ENCODE results near the gene AP1G1. TPM values are rescaled to one million over a fixed set of nuclear protein-coding genes. Genes with fewer than 3 reads are reported as not detected.
A peak's percentile ranks its signal among the peaks of the same experiment; 100 is the strongest.

AP1G1 gene
- total RNA-seq, 1 donor from 2014 or later, result 90.5 TPM

GRCh38 chr16:71754108-71754507 is 54.5 kb downstream of the AP1G1 start:
- Mint-ChIP-seq H3K27ac (no peak overlapping the region), H3K4me3 (no peak overlapping the region), H3K4me1 (ENCODE audit: unreplicated experiment) (no peaks in the 10 kb centered on the region), H3K9me3 (no peaks in the 10 kb centered on the region), H3K27me3 (no peaks in the 10 kb centered on the region), H3K36me3 (peaks cover 33% of the 10 kb centered on the region)
- no peak for TF ChIP-seq CTCF (conservative IDR thresholded peaks at IDR 0.05)
- no peak for DNase-seq (ENCODE audit: extremely low spot score, unreplicated experiment)

- Mint-ChIP-seq H3K4me3 (no peak overlapping the region), H3K27ac (no peak overlapping the region), H3K9me3 (no peaks in the 10 kb centered on the region), H3K4me1 (ENCODE audit: unreplicated experiment) (no peaks in the 10 kb centered on the region), H3K36me3 (peaks cover 22% of the 10 kb centered on the region), H3K27me3 (no peaks in the 10 kb centered on the region)
- TF ChIP-seq CTCF (conservative IDR thresholded peaks at IDR 0.05), result no peak
- no peak for DNase-seq (ENCODE audit: extremely low spot score, unreplicated experiment)
Measured at GRCh38 chr16:71748226-71748625, 60.4 kb downstream of the AP1G1 start.

- H3K27ac Mint-ChIP-seq, result peak overlapping the region; percentile 49
- no peak overlapping the region for H3K4me3 Mint-ChIP-seq
- no peaks in the 10 kb centered on the region for H3K9me3 Mint-ChIP-seq
- TF ChIP-seq CTCF (conservative IDR thresholded peaks at IDR 0.05), result peak; percentile 83
- peaks cover 22% of the 10 kb centered on the region for H3K36me3 Mint-ChIP-seq
- no peaks in the 10 kb centered on the region for H3K4me1 Mint-ChIP-seq (ENCODE audit: unreplicated experiment)
- H3K27me3 Mint-ChIP-seq, result no peaks in the 10 kb centered on the region
- DNase-seq (ENCODE audit: extremely low spot score, unreplicated experiment), result no peak
Measured at GRCh38 chr16:71746442-71747046, 62.1 kb downstream of the AP1G1 start.

GRCh38 chr16:71738855-71739254 is 69.8 kb downstream of the AP1G1 start:
- Mint-ChIP-seq H3K27ac (no peak overlapping the region), H3K9me3 (no peaks in the 10 kb centered on the region), H3K27me3 (no peaks in the 10 kb centered on the region), H3K36me3 (peaks cover 29% of the 10 kb centered on the region), H3K4me3 (no peak overlapping the region), H3K4me1 (ENCODE audit: unreplicated experiment) (no peaks in the 10 kb centered on the region)
- TF ChIP-seq CTCF (conservative IDR thresholded peaks at IDR 0.05), result no peak
- no peak for DNase-seq (ENCODE audit: extremely low spot score, unreplicated experiment)

GRCh38 chr16:71737501-71737900 is 71.1 kb downstream of the AP1G1 start:
- Mint-ChIP-seq H3K9me3 (no peaks in the 10 kb centered on the region), H3K27me3 (no peaks in the 10 kb centered on the region), H3K27ac (no peak overlapping the region), H3K4me3 (no peak overlapping the region), H3K36me3 (peaks cover 35% of the 10 kb centered on the region), H3K4me1 (ENCODE audit: unreplicated experiment) (no peaks in the 10 kb centered on the region)
- no peak for DNase-seq (ENCODE audit: extremely low spot score, unreplicated experiment)
- no peak for TF ChIP-seq CTCF (conservative IDR thresholded peaks at IDR 0.05)

- H3K4me3 Mint-ChIP-seq, result no peak overlapping the region
- peak overlapping the region; percentile 7 for H3K27ac Mint-ChIP-seq
- no peaks in the 10 kb centered on the region for H3K27me3 Mint-ChIP-seq
- no peak for TF ChIP-seq CTCF (conservative IDR thresholded peaks at IDR 0.05)
- no peaks in the 10 kb centered on the region for H3K9me3 Mint-ChIP-seq
- H3K36me3 Mint-ChIP-seq, result peaks cover 47% of the 10 kb centered on the region
- no peak for DNase-seq (ENCODE audit: extremely low spot score, unreplicated experiment)
- no peaks in the 10 kb centered on the region for H3K4me1 Mint-ChIP-seq (ENCODE audit: unreplicated experiment)
Measured at GRCh38 chr16:71734511-71734910, 74.1 kb downstream of the AP1G1 start.

Measured in type B pancreatic cell (in vitro differentiated cells).